Prostate gland (tissue), 2 donors: Measurements from ENCODE around the gene FRMD4B. TPM values are rescaled to one million over a fixed set of nuclear protein-coding genes. Genes with fewer than 3 reads are reported as not detected.

Experiments used
- DNase-seq: peaks from one replicate; pipeline ENCODE4 v3.0.0-alpha.2; 2019; ENCODE audit warnings: low spot score
- H3K27ac ChIP-seq, 2 donors: fragments of 200-600 bp; sonication (generic); 2 replicates each; pipeline ENCODE4 v1.5.1; 2017 to 2019
- H3K27me3 ChIP-seq: fragments of 200-600 bp; sonication (generic); replicated peaks from 2 replicates; pipeline ENCODE4 v1.5.1; 2019; ENCODE audit not compliant: insufficient read depth
- H3K36me3 ChIP-seq, 2 donors: fragments of 200-600 bp; sonication (generic); 1 replicate in 1 of 2; 2 replicates in 1 of 2; pipeline versions ENCODE4 v1.5.1 to v1.8.1; 2017 to 2019
- H3K4me1 ChIP-seq: fragments of 200-600 bp; sonication (generic); replicated peaks from 2 replicates; pipeline ENCODE4 v1.5.1; 2019
- H3K4me3 ChIP-seq, 2 donors: fragments of 200-600 bp; sonication (generic); 2 replicates each; pipeline ENCODE4 v1.5.1; 2017 to 2019
- H3K9me3 ChIP-seq: fragments of 200-600 bp; sonication (generic); 2 replicates; pipeline ENCODE4 v1.5.1; 2017
- CTCF ChIP-seq, 4 experiments: fragments of 200-600 bp in 2 of 4; fragments of 450-650 bp in 2 of 4; sonication (generic) in 2 of 4; IDR thresholded peaks; 1 replicate in 3 of 4; 2 replicates in 1 of 4; pipeline ENCODE4 v1.5.1; 2016 to 2019; ENCODE audit warnings: antibody characterized with exemption in 4 of 4, mild to moderate bottlenecking in 2 of 4, moderate library complexity in 2 of 4
- POLR2A ChIP-seq: fragments of 450-650 bp; IDR thresholded peaks from one replicate; pipeline ENCODE4 v1.6.1; 2016; ENCODE audit warnings: antibody characterized with exemption, mild to moderate bottlenecking
- POLR2AphosphoS5 ChIP-seq: sonication (generic); formaldehyde crosslinking; IDR thresholded peaks from one replicate; pipeline ENCODE4 v1.6.1; 2017; ENCODE audit warnings: antibody characterized with exemption
- WGBS: methylation state at CpG from one replicate; pipeline ENCODE4 v1.1.5; 2018; 5-methylcytosine and 5-hydroxymethylcytosine counted together
- intact Hi-C: fragments of 100-400 bp; cut with DNase I; formaldehyde crosslinking; loops from one replicate; pipeline ENCODE4 v1.14.2; 2022
- total RNA-seq, 2 donors: library from RNA; depleted of rRNA; stranded (reverse); fragments of >200 nt; gene quantifications; one replicate each; pipeline ENCODE4 v1.1.0, GENCODE V29; 2016

FRMD4B gene
- total RNA-seq, 2 donors from 2014 or later: 31.0 to 41.4 TPM

GRCh38 chr3:69142090-69142489 is 243.8 kb downstream of the FRMD4B start:
- no peaks in the 10 kb centered on the region for H3K4me1 ChIP-seq
- 23% methylated on average over 3 of the region's 3 CpGs for WGBS
- no peaks in the 10 kb centered on the region for H3K36me3 ChIP-seq

GRCh38 chr3:69141313-69141712 is 244.6 kb downstream of the FRMD4B start:
- no peak for DNase-seq
- intact Hi-C loops: no loop called here
- Histone ChIP-seq H3K4me1 (no peaks in the 10 kb centered on the region), H3K27ac (no peak overlapping the region), H3K4me3 (no peak overlapping the region), H3K36me3 (no peaks in the 10 kb centered on the region), H3K27me3 (no peaks in the 10 kb centered on the region), H3K9me3 (no peaks in the 10 kb centered on the region)
- TF ChIP-seq CTCF (IDR thresholded peaks at IDR 0.05) (no peak), POLR2A (no peak), POLR2AphosphoS5 (no peak)

More at GRCh38 chr3:69142090-69142489, 243.8 kb downstream of the FRMD4B start:
- no peak for DNase-seq
- Histone ChIP-seq H3K27me3 (no peaks in the 10 kb centered on the region), H3K4me3 (no peak overlapping the region), H3K9me3 (no peaks in the 10 kb centered on the region), H3K27ac (no peak overlapping the region)
- TF ChIP-seq POLR2AphosphoS5 (no peak), POLR2A (no peak), CTCF (IDR thresholded peaks at IDR 0.05) (no peak)
- intact Hi-C loops: no loop called here

GRCh38 chr3:69137412-69137811 is 248.5 kb downstream of the FRMD4B start:
- H3K9me3 ChIP-seq: no peaks in the 10 kb centered on the region
- H3K36me3 ChIP-seq: no peaks in the 10 kb centered on the region
- no peak overlapping the region for H3K4me3 ChIP-seq
- intact Hi-C loops: no loop called here
- H3K4me1 ChIP-seq: no peaks in the 10 kb centered on the region
- H3K27ac ChIP-seq: no peak overlapping the region
- WGBS: 88% methylated on average over 2 of the region's 2 CpGs
- TF ChIP-seq POLR2A (no peak), POLR2AphosphoS5 (no peak), CTCF (IDR thresholded peaks at IDR 0.05) (no peak)
- DNase-seq: no peak
- H3K27me3 ChIP-seq: no peaks in the 10 kb centered on the region

- Histone ChIP-seq H3K27me3 (no peaks in the 10 kb centered on the region), H3K9me3 (no peaks in the 10 kb centered on the region), H3K4me3 (no peak overlapping the region), H3K27ac (no peak overlapping the region), H3K4me1 (no peaks in the 10 kb centered on the region), H3K36me3 (no peaks in the 10 kb centered on the region)
- TF ChIP-seq CTCF (IDR thresholded peaks at IDR 0.05) (no peak), POLR2A (no peak), POLR2AphosphoS5 (no peak)
- no peak for DNase-seq
- intact Hi-C loops: no loop called here
These were observed 248.9 kb downstream of the FRMD4B start for GRCh38 chr3:69137005-69137404.

GRCh38 chr3:69130689-69131088 is 255.2 kb downstream of the FRMD4B start:
- H3K9me3 ChIP-seq: no peaks in the 10 kb centered on the region
- H3K4me1 ChIP-seq: no peaks in the 10 kb centered on the region
- no peaks in the 10 kb centered on the region for H3K27me3 ChIP-seq
- H3K27ac ChIP-seq: no peak overlapping the region
- no peaks in the 10 kb centered on the region for H3K36me3 ChIP-seq
- TF ChIP-seq POLR2AphosphoS5: no peak
- TF ChIP-seq POLR2A: no peak
- no peak for TF ChIP-seq CTCF (IDR thresholded peaks at IDR 0.05)
- no peak for DNase-seq
- H3K4me3 ChIP-seq: no peak overlapping the region
- intact Hi-C loops: no loop called here
